Measurements from ENCODE around the gene ADRA2C.

GRCh38 chr4:3759236-3759635, 6.9 kb upstream of the ADRA2C start:
- TF ChIP-seq CTCF (IDR thresholded peaks at IDR 0.05) (no peak), POLR2AphosphoS5 (IDR thresholded peaks at IDR 0.05; ENCODE audit: insufficient read depth in 1 of 2, low read depth in 1 of 2) (no peak), POLR2A (IDR thresholded peaks at IDR 0.05) (no peak)
